HG02943 (cell line): ENCODE data around the gene MARCHF5.
"Not testable (repeated sequence)": the region's sequence is repeated elsewhere in the genome, so short reads cannot be mapped to it uniquely, and the experiment has no call there.

ENCODE experiments used
- ATAC-seq: cut with Tn5 transposase; IDR thresholded peaks from one replicate; pipeline ENCODE4 v1.9.1; 2021; ENCODE audit warnings: mild to moderate bottlenecking, low read depth, moderate library complexity; ENCODE audit not compliant: unreplicated experiment

The MARCHF5 gene

GRCh38 chr10:92304061-92304460, 13.1 kb downstream of the MARCHF5 start:
- ATAC-seq, result no peak

GRCh38 chr10:92305133-92306072, 14.4 kb downstream of the MARCHF5 start:
- ATAC-seq, result no peak

GRCh38 chr10:92309272-92309671, 18.3 kb downstream of the MARCHF5 start:
- no peak for ATAC-seq

GRCh38 chr10:92313750-92314149, 22.8 kb downstream of the MARCHF5 start:
- ATAC-seq, result no peak

- ATAC-seq, result no peak
Observed at GRCh38 chr10:92316610-92317009, 25.6 kb downstream of the MARCHF5 start.

GRCh38 chr10:92323079-92323478, 32.1 kb downstream of the MARCHF5 start:
- no peak for ATAC-seq

- no peak for ATAC-seq
Observed at GRCh38 chr10:92327445-92328433, 36.8 kb downstream of the MARCHF5 start.

- no peak for ATAC-seq
Observed at GRCh38 chr10:92328993-92329392, 38.0 kb downstream of the MARCHF5 start.

GRCh38 chr10:92329927-92330326, 39.0 kb downstream of the MARCHF5 start:
- ATAC-seq, result not testable (repeated sequence)

GRCh38 chr10:92342796-92343195, 51.8 kb downstream of the MARCHF5 start:
- ATAC-seq, result no peak

- ATAC-seq, result not testable (repeated sequence)
Observed at GRCh38 chr10:92345575-92345974, 54.6 kb downstream of the MARCHF5 start.

GRCh38 chr10:92347035-92347676, 56.2 kb downstream of the MARCHF5 start:
- ATAC-seq, result not testable (repeated sequence)

- ATAC-seq, result no peak
Observed at GRCh38 chr10:92350411-92350810, 59.4 kb downstream of the MARCHF5 start.

- ATAC-seq, result no peak
Observed at GRCh38 chr10:92354587-92354986, 63.6 kb downstream of the MARCHF5 start.

- ATAC-seq, result no peak
Observed at GRCh38 chr10:92356041-92356440, 65.1 kb downstream of the MARCHF5 start.

- no peak for ATAC-seq
Observed at GRCh38 chr10:92363498-92363897, 72.5 kb downstream of the MARCHF5 start.

GRCh38 chr10:92366412-92367021, 75.5 kb downstream of the MARCHF5 start:
- ATAC-seq, result no peak

GRCh38 chr10:92377962-92378361, 87.0 kb downstream of the MARCHF5 start:
- ATAC-seq, result no peak

GRCh38 chr10:92381543-92381954, 90.6 kb downstream of the MARCHF5 start:
- ATAC-seq, result no peak

GRCh38 chr10:92382631-92383030, 91.7 kb downstream of the MARCHF5 start:
- ATAC-seq, result no peak
